ENCODE results near the gene MEIS1.

The MEIS1 gene

GRCh38 chr2:66562304-66562685 is 127.4 kb downstream of the MEIS1 start:
- no peak for DNase-seq (ENCODE audit: low read depth in 2 of 2, low spot score in 1 of 2)

DNA sequence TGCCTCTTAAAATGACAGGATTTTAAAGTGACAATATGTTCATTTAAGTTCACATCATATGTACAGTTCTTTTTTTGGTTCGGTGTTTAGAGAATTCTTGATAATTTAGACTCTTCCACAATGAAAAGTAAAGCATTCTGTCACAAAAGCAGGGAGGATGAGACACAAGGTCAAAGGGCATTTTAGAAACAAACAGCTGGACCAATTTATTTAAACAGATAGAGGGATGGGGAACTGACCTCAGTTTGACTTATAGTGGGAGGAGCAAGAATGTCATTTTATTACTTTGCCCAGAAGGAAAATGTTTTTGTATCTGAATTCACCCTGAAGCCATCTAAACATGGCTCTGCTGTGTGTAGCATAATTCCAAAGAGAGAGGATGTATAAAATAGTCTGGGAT is 128.5 kb downstream of the MEIS1 start:
- DNase-seq (ENCODE audit: low read depth in 2 of 2, low spot score in 1 of 2): no peak

DNA sequence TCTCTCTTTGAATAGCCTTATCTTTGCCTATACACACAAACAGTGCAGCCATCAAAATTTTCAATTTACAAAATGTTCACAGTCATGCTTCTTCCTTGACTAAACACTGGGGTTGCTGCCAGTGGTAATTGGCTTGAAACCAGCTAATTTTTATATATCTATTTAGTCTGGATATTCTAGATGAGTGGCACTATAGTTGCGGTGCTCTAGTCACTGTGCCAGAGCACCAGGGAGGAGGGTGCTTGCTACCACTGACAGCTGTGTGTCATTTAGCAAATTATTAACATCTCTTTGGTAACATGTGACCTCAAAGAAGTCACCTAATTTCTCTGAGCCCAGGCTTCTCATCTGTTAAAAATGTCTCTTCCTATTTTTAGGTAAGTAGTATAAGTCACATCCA is 130.4 kb downstream of the MEIS1 start:
- DNase-seq (ENCODE audit: low read depth in 2 of 2, low spot score in 1 of 2): no peak

GRCh38 chr2:66566726-66567399 is 131.9 kb downstream of the MEIS1 start:
- no peak for DNase-seq (ENCODE audit: low read depth in 2 of 2, low spot score in 1 of 2)

DNA sequence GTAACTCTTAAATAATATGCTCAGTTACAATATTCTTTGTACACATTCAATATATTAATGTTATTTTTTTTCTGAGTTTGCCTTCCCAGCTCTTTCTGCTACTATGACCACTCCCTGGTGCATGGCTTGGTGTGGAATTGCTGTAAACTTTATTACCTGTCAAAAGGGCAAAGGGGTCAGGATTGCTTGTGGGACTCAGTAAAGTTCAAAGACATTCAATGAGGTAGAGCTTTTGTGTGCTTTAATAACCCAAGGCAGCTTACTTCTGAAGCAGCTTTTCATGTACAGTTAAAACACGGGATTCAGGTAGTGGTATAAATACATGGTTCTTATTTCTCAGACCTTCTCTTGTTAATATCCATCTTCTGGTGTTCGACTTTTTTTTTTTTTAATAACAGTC is 132.8 kb downstream of the MEIS1 start:
- no peak for DNase-seq (ENCODE audit: low read depth in 2 of 2, low spot score in 1 of 2)

DNA sequence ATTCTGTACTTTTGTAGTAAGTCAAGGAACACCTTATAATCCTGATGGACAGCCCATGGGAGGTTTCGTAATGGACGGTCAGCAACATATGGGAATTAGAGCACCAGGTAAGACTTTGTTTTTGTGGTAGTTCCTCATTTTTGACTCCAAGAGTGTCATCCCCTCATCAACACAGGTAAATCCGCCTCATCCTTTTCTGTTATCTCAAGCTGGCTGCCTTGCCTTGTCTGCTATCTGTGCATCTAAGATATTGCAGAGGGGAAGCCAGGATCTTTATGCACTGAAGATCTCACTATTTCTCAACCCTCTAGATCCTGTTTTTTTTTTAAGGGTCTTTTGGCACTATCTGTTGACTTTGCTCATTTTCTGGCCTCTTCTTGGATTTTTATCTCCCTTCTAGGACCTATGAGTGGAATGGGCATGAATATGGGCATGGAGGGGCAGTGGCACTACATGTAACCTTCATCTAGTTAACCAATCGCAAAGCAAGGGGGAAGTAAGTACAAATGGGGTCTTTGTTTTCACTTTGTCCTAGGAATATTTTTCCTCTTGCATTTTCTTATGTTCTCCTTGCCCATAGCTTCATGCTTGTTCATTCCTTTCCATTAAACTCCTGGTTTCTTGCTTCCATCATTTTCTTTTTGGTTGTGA is 133.8 kb downstream of the MEIS1 start:
- no peak for DNase-seq (ENCODE audit: low read depth in 2 of 2, low spot score in 1 of 2)

- no peak for DNase-seq (ENCODE audit: low read depth in 2 of 2, low spot score in 1 of 2)
These were observed 134.5 kb downstream of the MEIS1 start for GRCh38 chr2:66569321-66569851.

- no peak for DNase-seq (ENCODE audit: low read depth in 2 of 2, low spot score in 1 of 2)
These were observed 135.0 kb downstream of the MEIS1 start for GRCh38 chr2:66569974-66570373.

GRCh38 chr2:66570471-66570870 is 135.5 kb downstream of the MEIS1 start:
- no peak for DNase-seq (ENCODE audit: low read depth in 2 of 2, low spot score in 1 of 2)

DNA sequence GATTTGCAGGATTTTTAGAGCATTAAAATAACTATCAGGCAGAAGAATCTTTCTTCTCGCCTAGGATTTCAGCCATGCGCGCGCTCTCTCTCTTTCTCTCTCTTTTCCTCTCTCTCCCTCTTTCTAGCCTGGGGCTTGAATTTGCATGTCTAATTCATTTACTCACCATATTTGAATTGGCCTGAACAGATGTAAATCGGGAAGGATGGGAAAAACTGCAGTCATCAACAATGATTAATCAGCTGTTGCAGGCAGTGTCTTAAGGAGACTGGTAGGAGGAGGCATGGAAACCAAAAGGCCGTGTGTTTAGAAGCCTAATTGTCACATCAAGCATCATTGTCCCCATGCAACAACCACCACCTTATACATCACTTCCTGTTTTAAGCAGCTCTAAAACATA is 137.0 kb downstream of the MEIS1 start:
- no peak for DNase-seq (ENCODE audit: low read depth in 2 of 2, low spot score in 1 of 2)

GRCh38 chr2:66572391-66572790 is 137.5 kb downstream of the MEIS1 start:
- DNase-seq (ENCODE audit: low read depth in 2 of 2, low spot score in 1 of 2): no peak

GRCh38 chr2:66573416-66573815 is 138.5 kb downstream of the MEIS1 start:
- no peak for DNase-seq (ENCODE audit: low read depth in 2 of 2, low spot score in 1 of 2)

GRCh38 chr2:66573821-66574233 is 138.9 kb downstream of the MEIS1 start:
- no peak for DNase-seq (ENCODE audit: low read depth in 2 of 2, low spot score in 1 of 2)

GRCh38 chr2:66574701-66575624 is 140.0 kb downstream of the MEIS1 start:
- DNase-seq (ENCODE audit: low read depth in 2 of 2, low spot score in 1 of 2): no peak

- DNase-seq (ENCODE audit: low read depth in 2 of 2, low spot score in 1 of 2): no peak
These were observed 140.8 kb downstream of the MEIS1 start for GRCh38 chr2:66575625-66576310.

DNA sequence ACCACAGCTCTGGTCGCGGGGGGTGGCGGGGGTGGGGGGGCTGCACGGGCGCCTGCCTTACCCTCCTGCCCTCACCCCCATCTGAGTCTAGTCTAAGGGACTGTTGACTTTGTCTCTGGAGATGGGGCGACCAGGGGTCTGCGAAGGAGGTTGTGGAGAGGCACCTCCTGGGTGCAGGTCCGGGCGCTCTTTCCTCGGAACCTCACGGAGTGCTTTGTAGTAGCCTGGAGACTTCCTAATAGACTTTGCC is 141.3 kb downstream of the MEIS1 start:
- no peak for DNase-seq (ENCODE audit: low read depth in 2 of 2, low spot score in 1 of 2)

DNA sequence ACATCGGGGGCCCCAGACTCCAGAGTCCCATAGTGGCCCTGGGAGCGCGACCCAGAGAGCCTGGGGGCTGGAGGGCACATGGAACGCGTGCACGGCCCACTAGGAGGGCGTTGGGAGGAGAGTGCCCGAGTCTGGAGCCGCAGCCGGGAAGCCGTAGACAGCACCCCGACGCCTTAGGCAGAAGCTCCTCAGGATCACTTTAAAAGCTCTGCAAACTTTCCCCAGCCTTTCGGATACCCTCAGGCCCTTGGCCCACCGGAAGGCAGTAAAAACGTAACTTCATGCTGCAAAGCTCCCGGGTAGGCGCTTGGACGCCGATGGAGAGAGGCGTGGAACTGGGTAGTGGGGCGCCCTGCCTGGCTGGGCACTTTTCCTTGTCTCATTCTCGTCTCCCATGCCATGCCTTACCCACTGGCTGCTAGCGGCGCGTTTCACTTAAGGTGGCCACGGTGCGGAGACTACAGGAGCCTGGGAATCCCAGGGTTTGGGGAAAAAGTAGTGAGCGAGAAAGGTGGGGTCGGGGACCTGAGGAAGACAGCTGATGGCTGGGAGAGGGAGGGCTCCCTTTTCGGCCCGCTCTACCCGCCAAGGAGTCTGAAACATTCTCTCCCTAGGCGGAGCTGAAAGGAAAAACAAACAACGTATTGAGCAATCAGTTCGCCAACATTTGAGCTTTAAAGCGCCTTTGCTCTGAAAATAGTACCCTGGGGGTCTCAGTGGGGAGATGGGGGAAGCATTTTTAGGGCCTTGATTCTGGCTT is 141.8 kb downstream of the MEIS1 start:
- DNase-seq (ENCODE audit: low read depth in 2 of 2, low spot score in 1 of 2): no peak

GRCh38 chr2:66577321-66578053 is 142.6 kb downstream of the MEIS1 start:
- DNase-seq (ENCODE audit: low read depth in 2 of 2, low spot score in 1 of 2): no peak

- DNase-seq (ENCODE audit: low read depth in 2 of 2, low spot score in 1 of 2): no peak
These were observed 143.2 kb downstream of the MEIS1 start for GRCh38 chr2:66578054-66578686.

GRCh38 chr2:66578687-66579106 is 143.8 kb downstream of the MEIS1 start:
- no peak for DNase-seq (ENCODE audit: low read depth in 2 of 2, low spot score in 1 of 2)
